GM23338 (cell line): Measurements from ENCODE around the gene LMO7. TPM values are rescaled to one million over a fixed set of nuclear protein-coding genes. Genes with fewer than 3 reads are reported as not detected.
"Not testable (repeated sequence)": the region's sequence is repeated elsewhere in the genome, so short reads cannot be mapped to it uniquely, and the experiment has no call there.

ENCODE experiments used
- ATAC-seq: fragments of 200-7000 bp; cut with Tn5 transposase; 3 replicates; pipeline ENCODE4 v1.9.1; 2020
- DNase-seq: peaks from one replicate; pipeline ENCODE4 v3.0.0-alpha.2; 2015; ENCODE audit warnings: low spot score
- H2AFZ ChIP-seq: fragments of 200-600 bp; sonication (generic); 2 replicates; pipeline ENCODE4 v1.8.0; 2016; ENCODE audit warnings: antibody characterized with exemption, mild to moderate bottlenecking, moderate library complexity
- H3F3A ChIP-seq: fragments of 200-600 bp; sonication (generic); replicated peaks from 2 replicates; pipeline ENCODE4 v1.8.0; 2017; ENCODE audit warnings: antibody characterized with exemption, mixed run types, low read depth
- H3K27ac ChIP-seq: fragments of 200-600 bp; sonication (generic); 2 replicates; pipeline ENCODE4 v1.6.1; 2016; ENCODE audit warnings: low read depth
- H3K27me3 ChIP-seq: fragments of 200-600 bp; sonication (generic); 2 replicates; pipeline ENCODE4 v1.8.0; 2016; ENCODE audit warnings: mild to moderate bottlenecking, mixed run types, moderate library complexity; ENCODE audit not compliant: insufficient read depth
- H3K36me3 ChIP-seq: fragments of 200-600 bp; sonication (generic); 2 replicates; pipeline ENCODE4 v1.8.0; 2016; ENCODE audit warnings: mild to moderate bottlenecking; ENCODE audit not compliant: insufficient read depth
- H3K4me1 ChIP-seq: fragments of 200-600 bp; sonication (generic); 2 replicates; pipeline ENCODE4 v1.8.0; 2016; ENCODE audit warnings: mild to moderate bottlenecking, moderate library complexity; ENCODE audit not compliant: insufficient read depth
- H3K4me2 ChIP-seq: fragments of 200-600 bp; sonication (generic); 2 replicates; pipeline ENCODE4 v1.7.1; 2017; ENCODE audit warnings: mixed run types
- H3K4me3 ChIP-seq: fragments of 200-600 bp; sonication (generic); 2 replicates; pipeline ENCODE4 v1.6.1; 2016; ENCODE audit warnings: mixed run types
- H3K79me2 ChIP-seq: fragments of 200-600 bp; sonication (generic); replicated peaks from 2 replicates; pipeline ENCODE4 v1.8.0; 2017; ENCODE audit warnings: mild to moderate bottlenecking; ENCODE audit not compliant: insufficient read depth
- H3K9me2 ChIP-seq: fragments of 200-600 bp; sonication (generic); 2 replicates; pipeline ENCODE4 v1.8.0; 2017; ENCODE audit not compliant: insufficient read depth
- H4K20me1 ChIP-seq: fragments of 200-600 bp; sonication (generic); replicated peaks from 2 replicates; pipeline ENCODE4 v1.8.0; 2017; ENCODE audit warnings: mild to moderate bottlenecking; ENCODE audit not compliant: insufficient read depth
- H3K27ac Mint-ChIP-seq: 2 replicates; pipeline ENCODE4 v1.8.0; 2020; ENCODE audit warnings: inconsistent platforms, mild to moderate bottlenecking, moderate library complexity, mixed read lengths
- H3K27me3 Mint-ChIP-seq: 3 replicates; pipeline ENCODE4 v1.8.0; 2022; ENCODE audit warnings: low read depth, mild to moderate bottlenecking, moderate library complexity, mixed read lengths, inconsistent platforms; ENCODE audit not compliant: insufficient read depth, poor library complexity
- H3K36me3 Mint-ChIP-seq: 3 replicates; pipeline ENCODE4 v1.8.0; 2021; ENCODE audit warnings: low read depth, mild to moderate bottlenecking, inconsistent platforms, moderate library complexity, mixed read lengths
- H3K4me1 Mint-ChIP-seq: 3 replicates; pipeline ENCODE4 v1.8.0; 2020; ENCODE audit warnings: mild to moderate bottlenecking, inconsistent platforms, mixed read lengths
- H3K4me3 Mint-ChIP-seq: 3 replicates; pipeline ENCODE4 v1.8.0; 2021; ENCODE audit warnings: moderate library complexity, mild to moderate bottlenecking, inconsistent platforms, mixed read lengths
- H3K9me3 Mint-ChIP-seq: 3 replicates; pipeline ENCODE4 v1.8.0; 2020; ENCODE audit warnings: moderate library complexity, mild to moderate bottlenecking, inconsistent platforms, mixed read lengths
- CREB1 ChIP-seq: fragments of 250-450 bp; sonication (Bioruptor Pico); IDR thresholded peaks from 2 replicates; pipeline ENCODE4 v1.5.0; 2020; ENCODE audit warnings: low read depth, mild to moderate bottlenecking, moderate library complexity
- CTCF ChIP-seq, 2 experiments: fragments of 200-600 bp in 1 of 2; sonication (generic) in 1 of 2; conservative IDR thresholded peaks; 2 replicates each; pipeline versions ENCODE4 v1.5.1 to v1.6.1; 2016 to 2017; ENCODE audit warnings: antibody characterized with exemption in 2 of 2, low read depth in 2 of 2, mild to moderate bottlenecking in 2 of 2, moderate library complexity in 1 of 2
- ETS1 ChIP-seq: IDR thresholded peaks from 2 replicates; pipeline ENCODE4 v1.6.1; 2016; ENCODE audit warnings: antibody characterized with exemption
- EZH2phosphoT487 ChIP-seq: fragments of 200-600 bp; sonication (generic); IDR thresholded peaks from one replicate; pipeline ENCODE4 v1.8.1; 2018; ENCODE audit warnings: antibody characterized with exemption; ENCODE audit not compliant: unreplicated experiment
- JUNB ChIP-seq: IDR thresholded peaks from one replicate; pipeline ENCODE4 v1.6.1; 2016; ENCODE audit warnings: antibody characterized with exemption; ENCODE audit not compliant: unreplicated experiment
- NANOG ChIP-seq: IDR thresholded peaks from 2 replicates; pipeline ENCODE4 v1.6.1; 2016; ENCODE audit warnings: antibody characterized with exemption, borderline replicate concordance
- STAT1 ChIP-seq: IDR thresholded peaks from one replicate; pipeline ENCODE4 v1.6.1; 2016; ENCODE audit warnings: antibody characterized with exemption; ENCODE audit not compliant: unreplicated experiment
- ZNF114 ChIP-seq: fragments of 250-450 bp; sonication (Bioruptor Pico); IDR thresholded peaks from 2 replicates; pipeline ENCODE4 v1.5.0; 2020; ENCODE audit warnings: mild to moderate bottlenecking, moderate library complexity
- ZNF331 ChIP-seq: fragments of 250-450 bp; sonication (Bioruptor Pico); IDR thresholded peaks from 2 replicates; pipeline ENCODE4 v1.5.0; 2020; ENCODE audit warnings: low read depth, mild to moderate bottlenecking, moderate library complexity
- ZNF462 ChIP-seq: fragments of 250-450 bp; sonication (Bioruptor Pico); IDR thresholded peaks from 2 replicates; pipeline ENCODE4 v1.5.0; 2020; ENCODE audit warnings: mild to moderate bottlenecking, moderate library complexity
- polyA plus RNA-seq: library from polyadenylated mRNA; unstranded; fragments of >200 nt; fragmentation: Nextera tagmentation; extraction: Ambion mirVana; gene quantifications from 2 replicates; pipeline ENCODE4 v1.2.1, GENCODE V29; 2016
- total RNA-seq: library from RNA; depleted of rRNA; stranded (reverse); fragments of >200 nt; shearing (Covaris generic); gene quantifications from 2 replicates; pipeline ENCODE4 v1.2.3, GENCODE V29; 2014

LMO7 gene
- total and polyA plus RNA-seq, 2 experiments from 2014 or later: 22.3 to 26.9 TPM

- H3K9me2 ChIP-seq, H3K4me1 ChIP-seq, H3K27me3 ChIP-seq, H3K4me2 ChIP-seq, H3K4me3 Mint-ChIP-seq, H3K36me3 ChIP-seq, H3K4me3 ChIP-seq, H3K27ac Mint-ChIP-seq, H3K79me2 ChIP-seq, H3K27ac ChIP-seq, H2AFZ ChIP-seq, H3K4me1 Mint-ChIP-seq, H3K27me3 Mint-ChIP-seq, H3F3A ChIP-seq, ATAC-seq, H4K20me1 ChIP-seq: not testable (repeated sequence)
- peaks cover 36% of the 10 kb centered on the region for H3K9me3 Mint-ChIP-seq
- H3K36me3 Mint-ChIP-seq: peaks cover 51% of the 10 kb centered on the region
- DNase-seq: peak; percentile 42
- 0 out of 2 replicates have a peak, but pooled peaks have one; percentile 19 for TF ChIP-seq ZNF114 (CRISPR knock-in tag)
Measured at GRCh38 chr13:75699717-75700116, 63.6 kb downstream of the LMO7 start.

- H3K27me3 ChIP-seq: no peaks in the 10 kb centered on the region
- no peak for DNase-seq
- Mint-ChIP-seq H3K9me3 (peaks cover 36% of the 10 kb centered on the region), H3K36me3 (peaks cover 51% of the 10 kb centered on the region), H3K27ac (no peak overlapping the region), H3K4me1 (no peaks in the 10 kb centered on the region; the same call in 1 of the 3 replicates), H3K27me3 (peaks cover 2% of the 10 kb centered on the region), H3K4me3 (no peak overlapping the region)
- no peak overlapping the region for H3K4me2 ChIP-seq
- H3K9me2 ChIP-seq: peaks cover 8% of the 10 kb centered on the region; the same call in 1 of the 2 replicates
- H2AFZ ChIP-seq: no peak overlapping the region
- H3K79me2 ChIP-seq: no peaks in the 10 kb centered on the region
- ATAC-seq: no peak
- H3K36me3 ChIP-seq: peaks cover 6% of the 10 kb centered on the region; the same call in 1 of the 2 replicates
- no peak overlapping the region for H3K27ac ChIP-seq
- no peaks in the 10 kb centered on the region for H4K20me1 ChIP-seq
- H3K4me3 ChIP-seq: no peak overlapping the region
- H3F3A ChIP-seq: no peaks in the 10 kb centered on the region
- H3K4me1 ChIP-seq: peaks cover 5% of the 10 kb centered on the region; the same call in 1 of the 2 replicates
- no peak for TF ChIP-seq CREB1 (CRISPR knock-in tag)
- no peak for TF ChIP-seq JUNB
- TF ChIP-seq ETS1: no peak
- no peak for TF ChIP-seq ZNF462 (CRISPR knock-in tag)
- TF ChIP-seq EZH2phosphoT487: no peak
- no peak for TF ChIP-seq STAT1
- no peak for TF ChIP-seq ZNF331 (CRISPR knock-in tag)
- no peak for TF ChIP-seq NANOG
- no peak for TF ChIP-seq CTCF (conservative IDR thresholded peaks at IDR 0.05; ENCODE audit: low read depth in 2 of 2)
Measured at GRCh38 chr13:75700552-75700951, 64.4 kb downstream of the LMO7 start.
